Measurements from ENCODE around the gene PIK3CG. TPM values are rescaled to one million over a fixed set of nuclear protein-coding genes. Genes with fewer than 3 reads are reported as not detected.

The PIK3CG gene
- total RNA-seq, 1 donor from 2014 or later: 15.7 TPM

DNA sequence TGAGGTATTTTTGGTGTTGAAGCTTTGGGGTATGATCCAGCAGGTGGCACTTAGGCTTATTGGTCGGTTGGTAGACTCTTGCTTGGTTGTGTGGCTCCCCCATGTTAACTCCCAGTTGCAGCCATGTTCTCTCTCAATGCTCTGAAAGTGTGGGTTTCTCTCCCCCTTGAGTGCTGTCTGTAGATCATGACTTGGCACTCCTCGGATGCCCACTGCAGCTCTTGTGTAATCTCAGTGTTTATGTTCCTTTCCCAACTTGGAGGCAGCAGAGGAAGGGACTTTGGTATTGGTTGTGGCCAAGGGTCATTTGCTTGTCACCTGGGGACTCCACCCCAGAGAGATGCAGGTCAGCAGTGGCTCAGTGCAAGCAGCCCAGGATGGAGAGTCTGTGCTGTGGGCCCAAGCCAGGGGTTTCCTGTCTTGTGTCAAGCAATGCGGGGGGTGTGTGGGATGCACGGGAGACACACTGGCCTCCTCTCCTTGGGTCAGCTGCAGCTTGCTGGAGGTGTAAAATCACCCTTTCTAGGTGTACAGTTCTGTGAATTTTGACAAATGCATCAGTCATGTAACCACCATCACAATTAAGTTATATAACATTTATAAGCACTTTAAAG is 36.9 kb downstream of the PIK3CG start:
- H3K4me1 ChIP-seq: no peaks in the 10 kb centered on the region
- H3K4me3 ChIP-seq: no peak overlapping the region
- TF ChIP-seq CTCF (IDR thresholded peaks at IDR 0.05): no peak
- no peak overlapping the region for H3K27ac ChIP-seq
- peak; percentile 56 for ATAC-seq
- DNase-seq: no peak
- peaks cover 7% of the 10 kb centered on the region for H3K36me3 ChIP-seq
- intact Hi-C loops (cut with DNase I): no loop called here
- no peaks in the 10 kb centered on the region for H3K27me3 ChIP-seq
- H3K9me3 ChIP-seq: no peaks in the 10 kb centered on the region

DNA sequence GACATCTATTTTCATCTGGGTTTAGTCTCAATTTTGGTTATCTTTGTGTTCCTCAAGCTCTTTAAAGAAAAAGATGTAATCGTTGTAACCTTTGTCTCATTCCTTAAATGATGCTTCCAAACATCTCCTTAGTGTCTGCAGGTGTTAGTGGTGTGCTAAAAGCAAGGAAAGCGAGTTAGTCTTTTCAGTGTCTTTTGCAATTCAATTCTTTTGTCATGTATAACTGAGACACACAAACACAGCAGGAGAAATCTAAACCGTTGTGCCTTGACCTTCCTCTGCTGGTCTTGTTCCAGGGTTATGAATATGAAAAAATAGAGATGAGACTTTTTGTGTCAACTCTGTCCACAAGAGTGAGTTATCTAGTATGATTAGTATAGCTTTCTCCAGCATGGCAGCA is 40.7 kb downstream of the PIK3CG start:
- TF ChIP-seq CTCF (IDR thresholded peaks at IDR 0.05): no peak
- intact Hi-C loops (cut with DNase I): no loop called here
- ATAC-seq: no peak

GRCh38 chr7:106911959-106912358 is 46.9 kb downstream of the PIK3CG start:
- intact Hi-C loops (cut with DNase I): no loop called here
- Histone ChIP-seq H3K36me3 (no peaks in the 10 kb centered on the region), H3K4me1 (no peaks in the 10 kb centered on the region), H3K9me3 (no peaks in the 10 kb centered on the region), H3K27me3 (no peaks in the 10 kb centered on the region), H3K27ac (no peak overlapping the region), H3K4me3 (no peak overlapping the region)
- DNase-seq: no peak
- ATAC-seq: no peak
- no peak for TF ChIP-seq CTCF (IDR thresholded peaks at IDR 0.05)

More for the DNA sequence above, 40.7 kb downstream of the PIK3CG start:
- Histone ChIP-seq H3K27me3 (no peaks in the 10 kb centered on the region), H3K27ac (no peak overlapping the region), H3K36me3 (peaks cover 7% of the 10 kb centered on the region), H3K9me3 (no peaks in the 10 kb centered on the region), H3K4me1 (no peaks in the 10 kb centered on the region), H3K4me3 (no peak overlapping the region)
- no peak for DNase-seq

- H3K36me3 ChIP-seq: no peaks in the 10 kb centered on the region
- no peak overlapping the region for H3K27ac ChIP-seq
- ATAC-seq (no peak), DNase-seq (no peak)
- no peaks in the 10 kb centered on the region for H3K27me3 ChIP-seq
- H3K4me1 ChIP-seq: no peaks in the 10 kb centered on the region
- intact Hi-C loops (cut with DNase I): no loop called here
- H3K9me3 ChIP-seq: no peaks in the 10 kb centered on the region
- no peak for TF ChIP-seq CTCF (IDR thresholded peaks at IDR 0.05)
- no peak overlapping the region for H3K4me3 ChIP-seq
These were observed 49.0 kb downstream of the PIK3CG start for GRCh38 chr7:106914018-106914607.

GRCh38 chr7:106915407-106915806 is 50.3 kb downstream of the PIK3CG start:
- H3K9me3 ChIP-seq: no peaks in the 10 kb centered on the region
- H3K27ac ChIP-seq: no peak overlapping the region
- DNase-seq (no peak), ATAC-seq (no peak)
- no peaks in the 10 kb centered on the region for H3K4me1 ChIP-seq
- no peaks in the 10 kb centered on the region for H3K27me3 ChIP-seq
- no peak overlapping the region for H3K4me3 ChIP-seq
- no peak for TF ChIP-seq CTCF (IDR thresholded peaks at IDR 0.05)
- intact Hi-C loops (cut with DNase I): no loop called here
- no peaks in the 10 kb centered on the region for H3K36me3 ChIP-seq
